Stimulated activated CD4-positive, alpha-beta T cell treated with anti-CD3 and anti-CD28 coated beads, Interleukin-4, amount 100 ng/mL, for 48 hours (primary cell): ENCODE results near the gene BICD1.
A peak's percentile ranks its signal among the peaks of the same experiment; 100 is the strongest.
"Not testable (repeated sequence)": the region's sequence is repeated elsewhere in the genome, so short reads cannot be mapped to it uniquely, and the experiment has no call there.

Experiments
- DNase-seq, 2 donors: peaks; one replicate each; pipeline ENCODE4 v3.0.0-alpha.2; 2020; ENCODE audit warnings: low read depth in 2 of 2

The BICD1 gene

DNA sequence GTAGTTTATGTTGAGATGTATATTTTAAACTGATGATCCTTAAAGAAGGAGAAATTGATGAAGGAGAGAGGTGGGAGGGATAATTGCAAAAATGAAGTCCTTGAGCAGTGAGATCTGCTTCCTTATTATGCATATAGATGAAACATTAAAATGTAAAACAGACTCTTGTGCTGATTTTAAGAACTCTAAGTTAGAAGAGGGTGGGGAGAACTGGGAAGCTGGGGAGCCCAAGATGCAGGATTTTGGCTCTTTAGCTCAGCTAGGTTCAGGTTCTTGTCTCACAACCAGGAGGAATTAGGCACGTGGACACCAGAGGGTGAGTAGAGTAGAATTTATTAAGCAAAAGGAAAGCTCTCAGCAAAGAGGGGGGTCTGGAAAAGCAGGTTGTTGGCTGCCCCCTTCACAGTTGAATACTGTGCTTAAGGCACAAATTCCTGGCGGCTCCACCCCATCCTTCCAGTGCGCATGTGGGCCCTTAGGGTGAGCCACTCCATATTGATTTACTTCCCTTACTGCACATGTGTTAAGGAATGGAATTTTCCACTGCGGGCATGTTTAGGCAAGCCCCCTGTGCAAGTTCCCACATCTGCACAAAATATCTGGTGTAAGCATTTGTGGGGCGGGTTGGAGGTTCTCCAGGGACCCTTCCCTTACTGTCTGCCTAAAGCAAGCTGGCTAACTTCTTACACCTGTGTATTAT is 141.9 kb downstream of the BICD1 start:
- no peak for DNase-seq

DNA sequence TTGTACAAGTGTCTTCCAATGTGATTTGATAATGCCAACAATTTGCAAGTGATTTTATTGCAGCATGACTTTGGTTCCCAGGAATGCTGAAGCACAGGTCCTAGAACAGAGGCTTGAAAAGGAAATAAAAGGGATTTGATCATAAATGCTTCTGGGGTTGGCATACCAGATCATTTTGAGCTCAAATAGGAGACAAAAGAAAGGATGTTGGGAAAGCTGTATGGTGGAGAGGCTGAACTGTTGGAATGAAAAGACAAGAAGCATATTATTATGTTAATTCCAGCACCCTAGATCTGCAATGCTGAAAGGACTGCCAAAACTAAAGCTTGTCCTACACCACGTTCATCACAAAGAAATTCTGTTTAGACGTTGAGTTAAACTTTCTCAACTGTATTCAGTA is 143.1 kb downstream of the BICD1 start:
- DNase-seq: no peak

DNA sequence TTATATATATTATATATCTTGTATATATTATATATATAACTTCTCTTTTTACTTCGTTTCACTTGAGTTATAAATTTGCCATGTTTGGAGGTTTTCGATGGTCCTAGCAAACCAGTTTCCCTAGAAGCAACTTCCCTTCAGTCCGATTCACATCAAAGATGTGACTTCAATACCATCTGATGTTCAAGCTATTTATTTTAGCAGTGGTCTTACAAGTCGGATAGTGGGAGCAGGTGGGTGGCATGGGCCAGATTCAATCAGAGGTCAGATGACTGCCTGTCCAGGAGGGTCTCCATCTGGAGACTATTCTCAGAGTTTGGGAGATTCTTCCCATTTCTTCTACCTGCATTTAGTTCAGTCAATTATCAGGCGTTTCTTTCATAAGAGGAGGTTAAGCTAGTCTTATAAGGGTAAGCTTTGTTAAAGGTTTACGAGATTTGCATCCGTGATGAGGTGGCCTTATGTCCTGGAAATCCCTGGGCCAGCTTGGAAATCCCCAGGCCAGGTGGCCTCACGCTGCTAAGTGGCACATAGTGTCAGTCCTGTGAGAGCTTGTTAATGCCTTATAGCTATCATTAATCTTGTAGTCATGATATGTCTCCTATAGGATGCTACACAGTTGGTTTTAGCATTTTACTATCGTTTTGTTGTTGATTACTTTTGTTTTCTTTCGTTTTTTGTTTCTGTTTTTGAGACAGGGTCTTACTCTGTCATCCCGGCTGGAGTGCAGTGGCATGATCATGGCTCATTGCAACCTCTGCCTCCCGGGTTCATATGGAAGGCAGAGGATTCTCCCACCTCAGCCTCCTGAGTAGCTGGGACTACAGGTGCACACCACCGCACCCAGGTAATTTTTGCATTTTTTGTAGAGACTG is 145.8 kb downstream of the BICD1 start:
- DNase-seq: no peak

DNA sequence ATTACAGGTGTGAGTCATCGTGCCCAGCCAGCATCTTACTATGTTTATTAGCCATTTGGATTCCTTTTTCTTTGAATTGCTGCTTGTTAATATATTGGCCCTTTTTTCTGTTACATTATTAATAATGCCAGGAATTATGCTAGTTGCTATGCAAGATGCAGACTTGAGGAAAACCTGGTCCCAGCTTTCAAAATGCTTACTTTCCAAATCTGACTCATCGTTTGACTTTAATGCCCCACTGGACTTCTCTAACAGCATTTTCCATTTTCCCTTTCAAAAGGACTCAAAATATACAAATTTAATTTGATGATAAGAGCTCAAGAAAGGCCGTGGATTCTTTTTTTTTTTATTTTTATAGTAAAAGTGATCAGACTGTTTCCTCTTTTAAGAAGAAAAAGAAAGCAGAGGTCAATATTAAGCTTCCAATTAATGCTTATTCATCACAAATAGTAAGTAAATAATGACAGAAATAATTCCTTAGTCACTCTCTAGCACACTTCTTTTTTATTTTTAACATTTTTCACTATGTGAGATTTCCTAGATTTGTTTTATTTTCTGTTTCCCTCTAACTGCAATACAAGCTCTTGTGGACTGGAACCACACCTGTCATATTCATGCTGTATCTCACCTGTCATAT is 146.6 kb downstream of the BICD1 start:
- no peak for DNase-seq

DNA sequence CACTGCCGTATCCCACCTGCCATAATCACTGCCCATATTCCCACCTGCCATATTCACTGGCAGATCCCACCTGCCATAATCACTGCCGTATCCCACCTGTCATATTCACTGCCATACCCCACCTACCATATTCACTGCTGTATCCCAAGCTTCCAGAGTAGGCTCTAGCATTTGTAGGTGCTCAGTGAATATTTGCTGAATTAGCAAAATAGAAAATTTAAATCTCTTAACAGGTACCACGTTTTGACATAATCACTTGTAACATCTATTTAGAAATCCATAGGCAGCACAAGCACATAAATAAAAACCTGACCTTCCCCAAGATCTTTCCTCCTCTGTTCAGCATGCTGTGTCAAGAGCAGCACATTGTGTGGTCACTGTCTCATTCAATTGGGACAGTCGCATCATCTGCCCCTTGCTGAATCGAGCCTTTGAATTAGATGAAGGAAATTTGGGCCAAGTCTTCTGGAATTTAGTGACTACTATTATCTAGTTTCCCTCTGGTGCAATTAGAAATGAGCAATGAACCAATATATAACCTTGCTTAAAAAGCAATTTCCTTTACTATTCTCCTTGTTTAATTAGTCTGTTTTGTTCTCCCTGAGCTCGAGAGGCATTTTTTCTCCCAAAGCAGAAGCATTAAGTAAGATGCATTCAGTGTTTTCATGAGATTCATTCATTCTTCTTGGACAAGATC is 147.8 kb downstream of the BICD1 start:
- DNase-seq: no peak

DNA sequence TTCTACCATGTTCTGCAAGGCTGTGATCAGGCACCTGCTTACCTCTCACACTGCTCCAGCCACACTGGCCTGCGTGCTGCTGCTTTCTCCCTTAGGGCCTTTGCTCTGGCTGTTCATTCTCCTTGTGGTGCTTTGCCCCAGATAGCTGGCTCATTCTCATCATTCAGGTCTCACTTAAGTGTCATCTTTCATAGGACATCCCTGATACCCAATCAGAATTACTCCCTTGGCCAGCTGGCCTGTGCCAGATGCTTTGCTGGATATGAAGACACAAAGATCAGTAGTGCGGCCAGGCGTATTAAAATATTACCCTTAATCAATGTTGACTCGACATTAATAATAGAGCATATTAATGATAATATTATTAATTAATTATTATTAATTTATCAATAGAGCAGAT is 148.9 kb downstream of the BICD1 start:
- DNase-seq: no peak

DNA sequence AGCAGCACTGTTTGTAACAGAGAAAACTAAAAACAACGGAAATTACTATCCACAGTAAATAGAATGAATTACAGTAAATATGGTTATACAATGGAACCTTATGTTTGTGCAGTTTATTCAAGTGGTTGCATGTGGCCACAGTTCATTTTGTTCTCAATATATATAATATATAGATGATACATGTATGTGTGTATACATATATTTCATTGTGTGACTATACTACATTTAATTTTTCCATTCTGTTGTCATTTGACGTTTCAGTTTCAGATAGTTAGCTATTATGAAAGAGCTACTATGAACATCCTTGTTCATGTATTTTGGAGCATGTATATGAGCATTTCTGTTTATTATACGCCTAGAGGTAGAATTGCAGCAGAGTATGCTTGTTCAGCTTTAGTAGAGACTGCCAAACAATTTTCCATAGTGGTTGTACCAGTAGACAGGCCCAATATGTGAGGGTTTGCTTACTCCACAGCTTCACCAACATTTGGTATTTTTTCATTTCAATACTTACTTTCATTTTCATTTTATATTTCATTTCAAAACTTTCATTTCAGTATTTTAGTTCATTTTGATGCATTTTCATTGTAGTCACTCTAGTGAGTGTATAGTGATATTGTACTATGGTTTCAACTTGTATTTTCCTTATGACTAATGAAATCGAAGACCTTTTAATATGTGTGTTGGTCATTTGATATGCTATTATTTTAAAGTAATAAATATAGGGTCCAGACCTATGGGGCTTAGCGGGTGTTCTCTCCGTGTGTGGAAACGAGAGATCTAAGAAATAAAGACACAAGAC is 151.2 kb downstream of the BICD1 start:
- DNase-seq: no peak

DNA sequence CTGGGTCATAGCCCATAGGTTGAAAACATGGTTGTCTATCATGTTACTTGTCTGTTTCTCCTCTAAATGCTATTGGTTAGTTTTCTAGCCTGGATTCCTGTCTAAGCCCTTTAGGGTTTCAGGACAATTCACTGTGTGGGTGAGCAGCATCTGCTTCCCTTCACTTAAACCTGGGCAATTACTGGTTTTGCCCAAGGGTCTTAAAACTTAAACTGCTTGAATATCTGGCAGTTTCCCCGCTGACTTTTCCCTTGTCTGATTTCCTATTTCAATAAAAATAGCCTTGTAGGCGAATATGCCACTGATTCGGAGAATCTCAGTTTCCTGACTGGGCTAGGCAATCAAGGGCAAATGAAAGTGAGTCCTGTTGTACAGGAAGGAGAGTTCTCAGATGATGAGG is 154.0 kb downstream of the BICD1 start:
- no peak for DNase-seq

DNA sequence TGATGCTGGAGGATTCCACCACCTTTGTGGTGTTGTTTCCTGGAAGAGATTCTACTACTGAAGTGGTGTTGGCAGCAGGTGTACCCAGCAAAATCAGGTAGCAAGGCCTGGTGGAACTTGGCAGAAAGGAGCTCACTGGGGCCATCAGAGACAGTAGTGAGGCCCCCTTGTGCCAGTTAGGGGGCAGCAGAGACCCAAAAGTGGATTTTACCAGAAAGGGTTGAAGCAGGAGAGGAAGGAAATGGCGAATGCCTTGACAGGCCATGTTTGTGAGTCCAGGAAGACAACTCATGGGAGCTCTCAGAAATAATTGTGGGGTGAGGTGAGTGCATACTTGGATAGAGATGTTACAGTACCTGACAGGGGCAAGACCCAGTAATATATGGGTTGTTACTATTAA is 155.0 kb downstream of the BICD1 start:
- DNase-seq: no peak

DNA sequence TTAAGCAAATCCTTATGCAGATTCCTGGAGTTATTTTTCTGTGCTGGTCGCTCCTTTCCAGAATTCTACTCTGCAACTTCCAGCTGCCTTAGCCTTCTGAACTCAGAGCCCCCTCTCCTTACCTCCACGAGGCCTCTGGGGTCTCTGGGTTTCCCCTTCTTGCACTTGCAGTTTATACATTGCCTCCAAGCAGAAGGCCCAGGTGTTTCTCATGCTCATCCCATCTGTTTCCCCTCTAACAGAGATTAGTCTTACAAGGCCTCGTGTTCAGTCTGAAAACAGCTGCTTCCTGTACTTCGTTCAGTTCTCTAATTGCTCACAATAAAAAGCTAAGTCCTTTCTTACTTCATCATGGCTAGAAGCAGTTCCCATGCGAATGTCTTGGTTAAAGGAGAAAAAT is 158.3 kb downstream of the BICD1 start:
- no peak for DNase-seq

DNA sequence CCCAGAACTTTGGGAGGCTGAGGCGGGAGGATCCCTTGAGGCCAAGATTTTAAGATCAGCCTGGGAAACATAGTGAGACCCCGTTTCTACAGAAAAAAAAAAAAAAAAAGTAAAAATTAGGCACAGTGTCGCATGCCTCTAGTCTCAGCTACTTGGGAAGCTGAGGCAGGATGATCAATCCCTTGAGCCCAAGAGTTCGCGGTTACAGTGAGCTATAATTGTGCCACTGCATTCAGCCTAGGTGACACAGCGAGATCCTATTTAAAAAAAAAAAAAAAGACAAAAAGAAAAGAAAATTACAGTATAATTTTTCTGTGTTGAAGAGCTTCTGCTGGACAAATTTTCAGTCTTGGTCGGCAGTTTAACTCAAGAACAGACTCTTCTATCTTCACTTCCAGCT is 158.8 kb downstream of the BICD1 start:
- DNase-seq: no peak

DNA sequence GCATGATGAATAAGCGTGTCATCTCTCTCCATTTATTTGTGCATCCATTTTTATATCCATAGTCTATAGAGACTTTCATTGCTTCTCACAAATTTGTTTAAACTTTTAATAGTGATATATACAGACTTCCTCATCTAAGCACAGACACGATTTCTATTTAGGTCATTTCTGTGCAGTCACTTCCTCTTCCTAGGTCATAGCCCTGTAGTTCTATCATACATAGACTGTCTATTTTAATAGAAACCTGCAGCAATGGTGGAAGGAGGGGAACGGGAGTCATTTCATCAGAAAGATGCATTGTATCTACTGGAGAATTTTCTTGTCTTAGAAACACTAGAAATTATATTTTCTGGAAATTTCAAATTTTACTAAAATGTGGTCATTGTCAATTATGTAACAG is 159.3 kb downstream of the BICD1 start:
- DNase-seq: no peak

DNA sequence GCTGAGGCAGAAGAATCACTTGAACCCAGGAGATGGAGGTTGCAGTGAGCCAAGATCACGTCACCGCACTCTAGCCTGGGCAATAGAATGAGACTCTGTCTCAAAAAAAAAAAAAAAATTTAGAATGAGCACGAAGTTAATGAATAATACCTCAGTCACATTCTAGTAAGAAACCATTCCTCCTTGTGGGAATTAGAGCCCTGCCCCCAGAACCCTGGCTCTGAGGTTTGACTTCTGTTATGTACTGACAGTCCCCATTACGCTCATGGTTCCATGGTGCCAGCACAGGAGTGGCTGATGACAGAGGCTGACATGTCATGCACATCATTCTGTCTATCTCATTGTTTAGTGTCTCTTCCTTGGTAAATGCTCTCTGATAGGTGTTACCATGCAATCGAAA is 160.1 kb downstream of the BICD1 start:
- no peak for DNase-seq

DNA sequence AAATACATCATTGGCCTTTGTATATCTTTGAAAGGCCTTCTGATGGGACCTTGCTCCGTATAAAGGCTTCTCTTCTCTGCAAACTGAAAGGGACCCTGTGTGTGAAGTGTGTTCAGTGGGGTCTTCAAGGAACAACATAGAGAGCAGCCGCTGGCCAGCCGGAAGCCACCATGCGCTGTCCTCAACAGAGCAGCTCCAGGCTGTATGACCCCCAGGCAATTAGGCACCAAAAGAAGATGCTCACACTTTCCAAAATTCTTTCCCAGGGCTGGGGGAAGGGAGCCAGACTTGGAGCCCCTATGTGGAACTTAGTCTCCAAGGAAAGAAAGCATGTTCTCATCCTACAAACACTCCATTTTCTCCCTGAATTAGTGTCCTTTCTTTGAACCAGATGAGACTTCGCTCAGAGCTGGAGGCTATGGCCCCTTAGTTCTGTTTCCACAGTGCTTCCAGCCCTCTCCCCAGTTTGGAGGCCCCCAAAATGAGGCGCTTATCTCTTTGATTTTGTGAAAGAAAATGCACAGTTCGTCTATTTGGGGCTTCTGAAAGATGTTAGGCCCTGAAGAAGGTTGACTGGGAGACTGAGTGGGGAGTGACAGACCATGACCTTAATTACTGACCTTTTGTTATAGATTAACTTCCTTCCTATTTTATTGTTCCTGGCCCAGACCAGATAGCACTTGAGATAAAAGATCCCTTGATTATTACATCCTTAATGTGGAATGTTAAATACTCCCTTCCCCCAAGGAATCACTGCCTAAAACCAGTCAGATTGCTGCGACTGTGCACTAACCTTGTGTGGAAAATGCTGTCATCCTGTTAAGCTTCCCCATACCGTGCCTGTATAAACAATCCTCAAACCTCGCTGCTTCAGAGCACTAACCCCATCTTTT is 164.4 kb downstream of the BICD1 start:
- no peak for DNase-seq

DNA sequence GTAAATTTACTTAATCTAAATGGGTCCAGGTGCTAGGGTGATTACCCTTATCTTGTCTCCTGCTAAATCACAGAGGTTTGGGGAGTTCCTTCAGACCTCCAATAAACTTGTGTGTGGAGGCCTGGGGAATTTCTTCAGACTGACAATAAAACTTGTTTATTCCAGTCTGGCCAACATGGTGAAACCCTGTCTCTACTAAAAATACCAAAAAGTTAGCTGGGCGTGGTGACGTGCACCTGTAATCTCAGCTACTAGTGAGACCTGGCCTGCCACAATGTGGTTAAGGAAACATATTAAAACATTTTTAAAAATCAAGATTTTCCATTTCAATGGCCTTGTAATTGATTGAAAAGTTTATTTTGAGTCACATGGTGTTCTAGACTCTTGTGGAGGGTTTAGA is 165.8 kb downstream of the BICD1 start:
- no peak for DNase-seq

DNA sequence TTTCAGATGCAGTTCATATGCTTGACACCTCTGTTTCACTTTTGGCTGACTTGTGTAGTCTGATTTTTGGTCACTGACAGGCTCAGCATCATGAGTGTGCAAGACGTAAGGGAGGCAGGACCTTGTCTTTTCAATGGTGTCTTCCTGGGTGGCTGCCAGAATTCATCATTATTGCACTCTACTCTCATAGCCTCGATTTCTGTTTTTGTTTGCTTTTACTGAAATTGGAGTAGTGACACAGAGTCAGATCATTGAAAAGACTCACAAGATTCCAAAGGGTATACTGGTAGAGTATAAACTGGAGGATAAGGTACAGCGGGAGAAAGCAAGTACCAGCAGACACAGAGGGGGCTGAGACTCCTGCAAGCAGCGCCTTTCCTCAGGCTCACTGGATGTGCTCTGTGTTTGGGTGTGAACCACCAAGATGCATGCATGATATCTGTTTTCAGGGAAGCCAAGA is 166.4 kb downstream of the BICD1 start:
- DNase-seq: no peak

DNA sequence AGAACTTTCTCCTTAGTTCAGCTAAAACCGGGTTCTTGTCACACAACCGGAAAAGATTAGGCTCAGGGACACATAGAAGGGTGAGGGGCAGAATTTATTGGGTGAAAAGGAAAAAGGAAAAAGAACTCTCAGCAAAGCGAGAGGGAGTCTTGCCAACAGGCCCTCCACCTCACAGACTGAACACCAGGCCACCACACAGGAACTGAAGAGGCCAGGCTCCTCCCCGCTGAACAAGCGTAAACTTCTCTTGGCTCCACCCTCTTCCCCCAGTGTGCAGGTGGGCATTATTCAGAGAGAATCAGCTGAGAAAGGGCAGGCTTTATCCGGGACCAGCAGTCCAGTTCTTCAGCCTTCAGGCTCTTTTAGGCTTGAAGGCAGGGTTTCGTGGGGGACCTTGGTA is 167.1 kb downstream of the BICD1 start:
- DNase-seq: peak in 1 of 2 donors; percentile 14

DNA sequence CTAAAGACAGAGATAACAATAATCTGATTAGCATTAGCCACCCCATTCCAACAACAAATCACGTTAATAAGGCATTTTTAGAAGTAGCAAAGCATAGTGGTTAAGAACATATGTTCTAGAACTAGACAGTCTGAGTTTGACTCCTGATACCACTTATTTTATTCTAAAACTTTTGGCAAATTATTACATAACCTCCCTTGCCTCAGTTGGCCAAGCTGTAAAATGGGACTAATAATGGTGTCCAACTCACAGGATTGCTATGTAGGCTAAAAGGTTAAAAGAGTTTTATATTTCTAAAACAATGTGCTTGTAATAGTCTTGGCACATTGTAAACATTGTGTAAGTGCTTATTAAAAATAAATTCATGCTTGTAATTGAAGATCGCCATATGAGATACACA is 168.0 kb downstream of the BICD1 start:
- DNase-seq: no peak

DNA sequence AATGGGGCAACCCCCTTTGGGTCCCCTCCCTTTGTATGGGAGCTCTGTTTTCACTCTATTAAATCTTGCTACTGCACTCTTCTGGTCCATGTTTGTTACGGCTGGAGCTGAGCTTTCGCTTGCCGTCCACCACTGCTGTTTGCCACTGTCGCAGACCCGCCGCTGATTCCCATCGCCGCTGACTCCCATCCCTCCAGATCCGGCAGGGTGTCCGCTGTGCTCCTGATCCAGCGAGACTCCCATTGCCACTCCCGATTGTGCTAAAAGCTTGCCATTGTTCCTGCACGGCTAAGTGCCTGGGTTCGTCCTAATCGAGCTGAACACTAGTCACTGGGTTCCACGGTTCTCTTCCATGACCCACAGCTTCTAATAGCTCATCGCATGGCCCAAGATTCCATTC is 168.9 kb downstream of the BICD1 start:
- DNase-seq: not testable (repeated sequence)

DNA sequence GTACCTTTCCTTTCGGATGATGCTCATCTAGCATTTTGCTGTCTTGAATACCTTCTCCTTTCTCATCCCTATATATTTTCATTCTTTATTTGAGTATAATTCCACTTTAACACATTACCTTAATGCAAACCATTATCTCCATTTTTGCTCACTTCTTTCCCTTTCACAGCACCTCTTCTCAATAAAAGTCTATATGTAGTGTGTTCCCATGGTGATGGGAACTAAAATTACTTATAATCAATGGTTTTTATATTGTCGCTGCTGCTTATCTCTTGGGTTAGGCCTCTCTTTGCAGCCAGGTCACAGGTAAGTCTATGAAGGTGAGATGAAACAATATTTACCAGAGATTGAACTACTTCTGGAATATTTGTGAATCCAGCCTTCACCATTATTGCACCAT is 171.1 kb downstream of the BICD1 start:
- DNase-seq: no peak
